COR-L47 (cell line): ENCODE results near the gene CDH4.
A peak's percentile ranks its signal among the peaks of the same experiment; 100 is the strongest.

ENCODE experiments used
- DNase-seq: peaks from one replicate; lab custom pipeline; 2025; lab: John Stamatoyannopoulos, UW

CDH4 gene

GRCh38 chr20:61882716-61883615 is 630.9 kb downstream of the CDH4 start:
- no peak for DNase-seq

- DNase-seq: no peak
Measured at GRCh38 chr20:61883857-61884393, 631.9 kb downstream of the CDH4 start.

- no peak for DNase-seq
Measured at GRCh38 chr20:61884571-61885389, 632.7 kb downstream of the CDH4 start.

- DNase-seq: no peak
Measured at GRCh38 chr20:61885759-61886715, 634.0 kb downstream of the CDH4 start.

GRCh38 chr20:61886721-61887595 is 634.9 kb downstream of the CDH4 start:
- DNase-seq: peak; percentile 50

- DNase-seq: no peak
Measured at GRCh38 chr20:61887596-61888093, 635.6 kb downstream of the CDH4 start.

- DNase-seq: no peak
Measured at GRCh38 chr20:61888101-61888865, 636.2 kb downstream of the CDH4 start.

GRCh38 chr20:61889659-61890058 is 637.6 kb downstream of the CDH4 start:
- no peak for DNase-seq

- DNase-seq: no peak
Measured at GRCh38 chr20:61890210-61890609, 638.1 kb downstream of the CDH4 start.

GRCh38 chr20:61891476-61891875 is 639.4 kb downstream of the CDH4 start:
- DNase-seq: no peak

- no peak for DNase-seq
Measured at GRCh38 chr20:61891916-61892649, 640.0 kb downstream of the CDH4 start.

GRCh38 chr20:61895016-61895415 is 643.0 kb downstream of the CDH4 start:
- DNase-seq: no peak

- DNase-seq: no peak
Measured at GRCh38 chr20:61895686-61896057, 643.6 kb downstream of the CDH4 start.

GRCh38 chr20:61896058-61896961 is 644.2 kb downstream of the CDH4 start:
- DNase-seq: peak; percentile 83

GRCh38 chr20:61897401-61898295 is 645.6 kb downstream of the CDH4 start:
- no peak for DNase-seq

GRCh38 chr20:61898405-61898804 is 646.3 kb downstream of the CDH4 start:
- DNase-seq: no peak
